Limb (tissue), 2 donors: ENCODE results near the gene DPEP2NB.
"Not testable (repeated sequence)": the region's sequence is repeated elsewhere in the genome, so short reads cannot be mapped to it uniquely, and the experiment has no call there.

Experiments used
- DNase-seq, 2 donors: peaks; one replicate each; pipeline ENCODE4 v3.0.0-alpha.2; 2016; ENCODE audit errors: extremely low spot score in 2 of 2

The DPEP2NB gene

GRCh38 chr16:67982011-67982696 lies 33.6 kb downstream of the DPEP2NB start:
- no peak for DNase-seq

DNA sequence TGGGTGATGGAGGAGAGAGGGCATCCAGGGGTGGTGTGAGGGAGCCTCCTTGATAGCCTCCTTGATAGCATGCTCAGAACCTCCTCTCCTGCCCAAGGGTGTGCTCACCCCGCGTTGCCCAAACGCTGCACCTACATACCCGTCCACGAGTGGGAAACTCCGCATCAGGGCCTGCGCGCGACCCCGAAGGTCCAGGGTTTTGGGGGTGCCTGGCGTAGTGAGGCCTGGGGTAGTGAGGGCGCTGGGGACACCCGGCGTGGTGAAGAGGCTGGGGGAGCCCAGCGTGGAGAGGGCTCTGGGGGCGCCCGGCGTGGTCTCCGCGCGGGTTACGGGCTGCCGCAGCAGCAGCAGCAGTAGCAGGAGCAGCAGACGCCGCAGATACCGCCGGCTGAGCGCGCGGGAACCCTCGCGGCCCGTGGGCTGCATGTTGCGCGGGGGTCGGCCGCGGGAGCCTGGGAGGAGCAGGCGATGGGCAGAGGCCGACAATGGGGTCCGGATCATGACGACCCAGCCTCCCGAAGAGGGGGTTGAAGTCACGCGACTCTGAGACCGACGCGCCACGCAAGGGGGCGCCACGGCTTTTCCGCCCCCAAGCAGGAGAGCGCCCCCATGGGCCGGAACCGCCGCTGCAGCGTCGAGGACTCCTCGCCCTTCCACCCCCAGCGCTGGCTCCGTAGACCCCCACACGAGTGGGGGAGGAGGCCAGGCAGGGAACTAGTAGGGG lies 35.6 kb downstream of the DPEP2NB start, which contains the start of gene DPEP3:
TSS of gene DPEP3 (minus strand) at position 545 of the 724 bp plus-strand sequence. CDS start at position 426, 119 bp downstream.
- DNase-seq, result no peak

DNA sequence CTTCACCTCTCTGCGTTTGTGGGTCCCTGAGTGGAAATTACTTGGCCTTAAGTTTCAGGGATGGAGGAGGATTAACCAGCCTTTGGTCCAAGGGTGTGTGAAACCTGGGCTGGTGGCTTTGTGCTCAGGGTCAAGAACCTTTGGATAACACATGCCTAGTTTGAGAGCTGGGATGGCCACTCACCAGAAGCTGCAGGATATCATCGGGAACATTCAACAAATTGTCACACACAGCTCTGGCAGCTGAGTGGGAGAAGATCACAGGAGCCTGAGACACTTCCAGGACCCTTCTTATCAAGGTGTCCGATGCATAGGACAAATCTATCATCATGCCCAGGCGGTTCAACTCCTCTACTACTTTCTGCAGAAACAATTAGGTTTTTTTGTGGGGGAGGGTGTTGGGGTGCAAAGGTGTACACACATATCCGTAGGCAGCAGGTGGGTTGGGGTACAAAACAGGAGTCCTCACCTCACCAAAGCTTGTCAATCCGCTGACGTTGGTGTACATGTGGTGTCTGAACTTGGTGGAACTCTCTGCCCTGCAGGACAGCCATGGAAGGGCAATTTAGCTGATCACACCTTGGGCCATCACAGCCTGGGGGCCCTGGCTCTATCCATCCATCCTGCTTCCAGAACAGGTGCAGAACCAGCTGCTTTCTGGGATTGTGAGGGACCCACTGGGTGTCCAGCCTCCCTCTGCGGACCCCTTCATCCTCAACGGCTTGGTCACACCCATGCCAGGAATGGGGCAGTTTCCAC lies 38.1 kb downstream of the DPEP2NB start:
- DNase-seq, result no peak

DNA sequence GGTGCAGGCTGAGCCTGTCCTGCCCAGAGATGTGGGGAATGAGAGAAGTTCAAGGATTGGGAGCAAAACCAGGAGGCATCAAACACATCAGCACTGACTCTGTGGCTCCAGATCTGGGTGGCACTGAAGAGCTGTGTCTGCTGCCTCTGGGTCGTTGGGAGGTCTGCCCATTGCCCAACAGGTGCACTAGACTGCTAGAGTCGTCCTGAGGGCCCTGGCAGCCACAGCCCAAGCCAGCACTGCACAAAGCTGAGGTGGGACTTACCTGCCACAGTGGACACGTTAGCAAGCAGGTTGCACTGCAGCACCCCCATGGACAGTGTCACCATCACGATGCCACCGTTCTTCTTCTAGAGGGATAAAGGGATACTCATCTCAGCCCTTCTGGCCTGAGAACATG lies 38.7 kb downstream of the DPEP2NB start:
- no peak for DNase-seq

DNA sequence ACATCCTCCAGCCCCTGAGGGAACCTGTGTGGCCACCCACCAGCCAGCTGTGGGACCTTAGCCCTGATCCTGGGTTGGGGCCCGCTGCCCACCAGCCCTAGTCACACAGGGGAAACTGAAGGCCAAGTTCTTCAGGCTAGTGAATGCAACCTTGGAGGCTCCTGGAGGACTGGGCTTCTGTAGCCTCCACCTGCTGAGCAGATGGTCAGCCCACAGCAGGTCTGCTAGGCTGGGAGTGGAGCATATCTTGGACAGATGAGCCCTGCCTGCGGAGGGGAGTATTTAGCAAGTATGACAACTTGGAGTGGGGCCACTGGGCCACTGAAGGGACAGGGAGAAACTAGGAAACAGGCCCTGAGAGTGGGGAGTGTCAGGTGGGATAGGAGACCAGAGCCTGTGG lies 39.5 kb downstream of the DPEP2NB start:
- DNase-seq, result no peak

DNA sequence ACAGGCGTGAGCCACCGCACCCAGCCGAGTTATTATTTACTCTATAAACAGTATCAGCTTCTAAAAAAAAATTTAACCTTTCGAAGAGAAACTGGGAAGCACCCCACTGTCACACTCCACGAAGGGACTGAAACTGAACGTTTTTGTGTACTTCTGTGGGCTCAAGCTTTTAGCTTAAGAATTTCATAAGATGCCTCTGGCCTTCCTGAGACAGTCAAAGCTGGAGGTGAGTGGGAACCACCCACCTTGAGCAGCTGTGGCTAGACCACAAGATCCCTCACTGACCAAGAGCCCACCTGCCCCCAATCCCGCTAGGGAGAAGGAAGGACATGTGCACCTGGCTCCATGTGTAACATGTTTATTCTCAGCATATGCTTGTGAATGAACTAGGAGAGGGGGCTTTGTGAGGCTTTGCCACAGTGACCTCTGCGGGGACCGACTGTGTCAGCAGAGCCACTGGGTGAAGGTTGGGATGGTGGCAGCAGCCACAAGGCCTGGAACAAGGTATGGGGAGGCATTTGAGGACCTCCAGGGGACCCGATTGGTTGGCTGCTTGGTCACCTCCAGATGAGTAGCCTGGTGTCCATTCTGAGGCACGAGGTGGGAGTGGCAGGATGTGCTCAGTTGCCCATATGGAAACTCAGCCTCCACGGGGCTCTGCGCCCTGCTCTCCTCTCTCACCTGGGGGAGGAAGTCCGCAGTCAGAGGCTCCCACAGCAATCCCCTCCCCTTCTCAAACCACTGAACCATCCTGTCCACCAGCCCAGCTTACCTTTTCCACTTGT lies 40.2 kb downstream of the DPEP2NB start:
- DNase-seq, result no peak

GRCh38 chr16:67972285-67972684 lies 43.4 kb downstream of the DPEP2NB start:
- DNase-seq, result not testable (repeated sequence)

GRCh38 chr16:67971111-67971510 lies 44.6 kb downstream of the DPEP2NB start:
- DNase-seq, result no peak

GRCh38 chr16:67969254-67970039 lies 46.3 kb downstream of the DPEP2NB start:
- no peak for DNase-seq

GRCh38 chr16:67968400-67969253 lies 47.1 kb downstream of the DPEP2NB start, which contains the start of gene SLC12A4:
SLC12A4 (minus strand) TSS chr16:67968637; CDS start chr16:67968553, 84 bp downstream.
- DNase-seq, result peak; percentile 91

GRCh38 chr16:67967958-67968399 lies 47.7 kb downstream of the DPEP2NB start:
- peak in 1 of 2 donors; percentile 79 for DNase-seq

DNA sequence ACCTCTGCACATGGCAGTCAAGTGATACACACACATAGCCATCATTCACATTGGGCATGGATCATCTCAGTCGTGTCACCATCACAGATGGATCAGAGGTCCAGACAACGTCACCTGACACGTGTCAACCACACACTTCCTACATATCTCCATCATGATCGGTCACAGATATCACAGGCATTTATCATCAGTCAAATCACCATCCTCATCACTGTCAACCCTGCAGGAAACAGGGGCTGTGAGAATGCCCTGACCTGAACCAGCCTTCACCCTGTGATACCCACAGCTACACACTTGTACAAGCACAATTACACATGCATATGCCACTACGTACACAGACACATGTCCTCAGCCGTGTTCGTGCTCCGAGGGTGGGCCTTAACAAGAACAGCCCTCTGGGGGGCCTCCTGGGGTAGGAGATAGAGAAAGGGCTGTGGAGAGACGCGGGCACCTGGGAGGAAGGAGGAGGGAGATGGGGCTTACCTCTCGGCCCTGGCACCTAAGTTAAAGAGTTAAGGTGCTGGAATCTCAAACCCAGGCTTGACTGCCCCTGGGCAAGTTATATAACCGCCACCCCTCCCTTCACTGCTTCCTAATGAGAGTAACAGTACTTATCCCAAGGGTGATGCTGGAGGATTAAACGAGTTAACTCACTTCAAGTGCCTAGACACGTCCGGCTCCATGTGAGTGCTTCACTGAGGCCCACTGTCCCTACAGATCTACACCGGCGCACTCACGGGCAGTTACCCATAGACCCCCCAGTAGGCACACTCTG lies 48.3 kb downstream of the DPEP2NB start:
- no peak for DNase-seq

- no peak for DNase-seq
Measured at GRCh38 chr16:67966549-67967182, 49.0 kb downstream of the DPEP2NB start.

GRCh38 chr16:67965668-67966548 lies 49.8 kb downstream of the DPEP2NB start:
- no peak for DNase-seq

GRCh38 chr16:67964477-67965131 lies 51.1 kb downstream of the DPEP2NB start:
- no peak for DNase-seq

- no peak for DNase-seq
Measured at GRCh38 chr16:67963662-67964321, 51.9 kb downstream of the DPEP2NB start.
